GM23338 (cell line): ENCODE data around the gene IL7R. TPM values are rescaled to one million over a fixed set of nuclear protein-coding genes. Genes with fewer than 3 reads are reported as not detected.

Source experiments
- ATAC-seq: fragments of 200-7000 bp; cut with Tn5 transposase; 3 replicates; pipeline ENCODE4 v1.9.1; 2020
- DNase-seq: peaks from one replicate; pipeline ENCODE4 v3.0.0-alpha.2; 2015; ENCODE audit warnings: low spot score
- H2AFZ ChIP-seq: fragments of 200-600 bp; sonication (generic); 2 replicates; pipeline ENCODE4 v1.8.0; 2016; ENCODE audit warnings: antibody characterized with exemption, mild to moderate bottlenecking, moderate library complexity
- H3F3A ChIP-seq: fragments of 200-600 bp; sonication (generic); replicated peaks from 2 replicates; pipeline ENCODE4 v1.8.0; 2017; ENCODE audit warnings: antibody characterized with exemption, mixed run types, low read depth
- H3K27ac ChIP-seq: fragments of 200-600 bp; sonication (generic); 2 replicates; pipeline ENCODE4 v1.6.1; 2016; ENCODE audit warnings: low read depth
- H3K27me3 ChIP-seq: fragments of 200-600 bp; sonication (generic); 2 replicates; pipeline ENCODE4 v1.8.0; 2016; ENCODE audit warnings: mild to moderate bottlenecking, mixed run types, moderate library complexity; ENCODE audit not compliant: insufficient read depth
- H3K36me3 ChIP-seq: fragments of 200-600 bp; sonication (generic); 2 replicates; pipeline ENCODE4 v1.8.0; 2016; ENCODE audit warnings: mild to moderate bottlenecking; ENCODE audit not compliant: insufficient read depth
- H3K4me1 ChIP-seq: fragments of 200-600 bp; sonication (generic); 2 replicates; pipeline ENCODE4 v1.8.0; 2016; ENCODE audit warnings: mild to moderate bottlenecking, moderate library complexity; ENCODE audit not compliant: insufficient read depth
- H3K4me2 ChIP-seq: fragments of 200-600 bp; sonication (generic); 2 replicates; pipeline ENCODE4 v1.7.1; 2017; ENCODE audit warnings: mixed run types
- H3K4me3 ChIP-seq: fragments of 200-600 bp; sonication (generic); 2 replicates; pipeline ENCODE4 v1.6.1; 2016; ENCODE audit warnings: mixed run types
- H3K79me2 ChIP-seq: fragments of 200-600 bp; sonication (generic); replicated peaks from 2 replicates; pipeline ENCODE4 v1.8.0; 2017; ENCODE audit warnings: mild to moderate bottlenecking; ENCODE audit not compliant: insufficient read depth
- H3K9me2 ChIP-seq: fragments of 200-600 bp; sonication (generic); 2 replicates; pipeline ENCODE4 v1.8.0; 2017; ENCODE audit not compliant: insufficient read depth
- H4K20me1 ChIP-seq: fragments of 200-600 bp; sonication (generic); replicated peaks from 2 replicates; pipeline ENCODE4 v1.8.0; 2017; ENCODE audit warnings: mild to moderate bottlenecking; ENCODE audit not compliant: insufficient read depth
- H3K27ac Mint-ChIP-seq: 2 replicates; pipeline ENCODE4 v1.8.0; 2020; ENCODE audit warnings: inconsistent platforms, mild to moderate bottlenecking, moderate library complexity, mixed read lengths
- H3K27me3 Mint-ChIP-seq: 3 replicates; pipeline ENCODE4 v1.8.0; 2022; ENCODE audit warnings: low read depth, mild to moderate bottlenecking, moderate library complexity, mixed read lengths, inconsistent platforms; ENCODE audit not compliant: insufficient read depth, poor library complexity
- H3K36me3 Mint-ChIP-seq: 3 replicates; pipeline ENCODE4 v1.8.0; 2021; ENCODE audit warnings: low read depth, mild to moderate bottlenecking, inconsistent platforms, moderate library complexity, mixed read lengths
- H3K4me1 Mint-ChIP-seq: 3 replicates; pipeline ENCODE4 v1.8.0; 2020; ENCODE audit warnings: mild to moderate bottlenecking, inconsistent platforms, mixed read lengths
- H3K4me3 Mint-ChIP-seq: 3 replicates; pipeline ENCODE4 v1.8.0; 2021; ENCODE audit warnings: moderate library complexity, mild to moderate bottlenecking, inconsistent platforms, mixed read lengths
- H3K9me3 Mint-ChIP-seq: 3 replicates; pipeline ENCODE4 v1.8.0; 2020; ENCODE audit warnings: moderate library complexity, mild to moderate bottlenecking, inconsistent platforms, mixed read lengths
- CREB1 ChIP-seq: fragments of 250-450 bp; sonication (Bioruptor Pico); IDR thresholded peaks from 2 replicates; pipeline ENCODE4 v1.5.0; 2020; ENCODE audit warnings: low read depth, mild to moderate bottlenecking, moderate library complexity
- CTCF ChIP-seq, 2 experiments: fragments of 200-600 bp in 1 of 2; sonication (generic) in 1 of 2; conservative IDR thresholded peaks; 2 replicates each; pipeline versions ENCODE4 v1.5.1 to v1.6.1; 2016 to 2017; ENCODE audit warnings: antibody characterized with exemption in 2 of 2, low read depth in 2 of 2, mild to moderate bottlenecking in 2 of 2, moderate library complexity in 1 of 2
- ETS1 ChIP-seq: IDR thresholded peaks from 2 replicates; pipeline ENCODE4 v1.6.1; 2016; ENCODE audit warnings: antibody characterized with exemption
- EZH2 ChIP-seq: fragments of 200-600 bp; sonication (generic); IDR thresholded peaks from one replicate; pipeline ENCODE4 v1.8.0; 2017; ENCODE audit warnings: antibody characterized with exemption, mild to moderate bottlenecking, low read depth; ENCODE audit not compliant: unreplicated experiment
- EZH2phosphoT487 ChIP-seq: fragments of 200-600 bp; sonication (generic); IDR thresholded peaks from one replicate; pipeline ENCODE4 v1.8.1; 2018; ENCODE audit warnings: antibody characterized with exemption; ENCODE audit not compliant: unreplicated experiment
- JUNB ChIP-seq: IDR thresholded peaks from one replicate; pipeline ENCODE4 v1.6.1; 2016; ENCODE audit warnings: antibody characterized with exemption; ENCODE audit not compliant: unreplicated experiment
- REST ChIP-seq: IDR thresholded peaks from one replicate; pipeline ENCODE4 v1.6.1; 2018; ENCODE audit warnings: antibody characterized with exemption; ENCODE audit not compliant: unreplicated experiment
- ZNF114 ChIP-seq: fragments of 250-450 bp; sonication (Bioruptor Pico); IDR thresholded peaks from 2 replicates; pipeline ENCODE4 v1.5.0; 2020; ENCODE audit warnings: mild to moderate bottlenecking, moderate library complexity
- polyA plus RNA-seq: library from polyadenylated mRNA; unstranded; fragments of >200 nt; fragmentation: Nextera tagmentation; extraction: Ambion mirVana; gene quantifications from 2 replicates; pipeline ENCODE4 v1.2.1, GENCODE V29; 2016
- total RNA-seq: library from RNA; depleted of rRNA; stranded (reverse); fragments of >200 nt; shearing (Covaris generic); gene quantifications from 2 replicates; pipeline ENCODE4 v1.2.3, GENCODE V29; 2014

IL7R gene
- total and polyA plus RNA-seq, 2 experiments from 2014 or later = not detected

GRCh38 chr5:35850967-35851680 is 5.6 kb upstream of the IL7R start:
- no peaks in the 10 kb centered on the region for H3K27me3 ChIP-seq
- H3K4me1 ChIP-seq = no peaks in the 10 kb centered on the region
- no peak overlapping the region for H3K27ac Mint-ChIP-seq
- H3K4me3 Mint-ChIP-seq = no peak overlapping the region
- TF ChIP-seq ZNF114 (CRISPR knock-in tag) (no peak), EZH2 (no peak), REST (no peak), EZH2phosphoT487 (no peak), ETS1 (no peak), JUNB (no peak)
- peaks cover 16% of the 10 kb centered on the region for H3K36me3 Mint-ChIP-seq
- H2AFZ ChIP-seq = peak overlapping the region; percentile 49
- peaks cover 2% of the 10 kb centered on the region; the same call in 1 of the 2 replicates for H3K36me3 ChIP-seq
- no peaks in the 10 kb centered on the region for H3F3A ChIP-seq
- H3K4me1 Mint-ChIP-seq = no peaks in the 10 kb centered on the region
- H4K20me1 ChIP-seq = no peaks in the 10 kb centered on the region
- no peak for ATAC-seq
- DNase-seq = no peak
- H3K4me3 ChIP-seq = no peak overlapping the region
- peaks cover 3% of the 10 kb centered on the region for H3K27me3 Mint-ChIP-seq
- H3K9me2 ChIP-seq = no peaks in the 10 kb centered on the region
- H3K9me3 Mint-ChIP-seq = peaks cover 21% of the 10 kb centered on the region
- no peaks in the 10 kb centered on the region for H3K79me2 ChIP-seq
- H3K4me2 ChIP-seq = no peak overlapping the region
- no peak overlapping the region for H3K27ac ChIP-seq

GRCh38 chr5:35852084-35852734 is 4.5 kb upstream of the IL7R start:
- peak; percentile 40; the same call in 1 of the 3 replicates for ATAC-seq
- peaks cover 4% of the 10 kb centered on the region; the same call in 1 of the 2 replicates for H3K4me1 ChIP-seq
- Mint-ChIP-seq H3K4me1 (no peaks in the 10 kb centered on the region), H3K9me3 (peaks cover 10% of the 10 kb centered on the region), H3K27ac (no peak overlapping the region), H3K4me3 (no peak overlapping the region), H3K27me3 (peaks cover 3% of the 10 kb centered on the region), H3K36me3 (peaks cover 5% of the 10 kb centered on the region; the same call in 1 of the 3 replicates)
- H3K36me3 ChIP-seq = no peaks in the 10 kb centered on the region
- DNase-seq = no peak
- H4K20me1 ChIP-seq = no peaks in the 10 kb centered on the region
- H3K4me2 ChIP-seq = no peak overlapping the region
- no peaks in the 10 kb centered on the region for H3K79me2 ChIP-seq
- H3K4me3 ChIP-seq = no peak overlapping the region
- no peak overlapping the region for H3K27ac ChIP-seq
- TF ChIP-seq CREB1 (no peak), CTCF (conservative IDR thresholded peaks at IDR 0.05; ENCODE audit: low read depth in 2 of 2) (peak in 1 of 2 experiments; percentile 30; a peak in 2 of 4 replicates)
- peak overlapping the region; percentile 69; the same call in 1 of the 2 replicates for H2AFZ ChIP-seq
- no peaks in the 10 kb centered on the region for H3K27me3 ChIP-seq
- H3F3A ChIP-seq = no peaks in the 10 kb centered on the region
- H3K9me2 ChIP-seq = no peaks in the 10 kb centered on the region
